ENCODE measurements around the gene SMPD3.

GRCh38 chr16:68386628-68387027 lies 61.7 kb downstream of the SMPD3 start:
- TF ChIP-seq CTCF (IDR thresholded peaks at IDR 0.05) = no peak
- no peak for TF ChIP-seq POLR2A (IDR thresholded peaks at IDR 0.05)
